GM20431 (cell line): ENCODE measurements around the gene HS3ST6.
"Not testable (repeated sequence)": the region's sequence is repeated elsewhere in the genome, so short reads cannot be mapped to it uniquely, and the experiment has no call there.

Source experiments
- in situ Hi-C: fragments of 300-500 bp; cut with MseI, MboI; formaldehyde crosslinking; loops from one replicate; pipeline ENCODE4 v1.15.0; 2020; ENCODE audit warnings: low sequenced_read_pairs; ENCODE audit not compliant: unreplicated experiment

HS3ST6 gene

GRCh38 chr16:1929578-1930337, 11.5 kb upstream of the HS3ST6 start:
- in situ Hi-C loops = loop anchor here (10.0 kb wide), 1 partner anchor 65 kb away; no protein-coding TSS in a partner anchor

- in situ Hi-C loops = no loop called here
Observed at GRCh38 chr16:1929105-1929504, 10.9 kb upstream of the HS3ST6 start.

GRCh38 chr16:1926271-1926670, 8.1 kb upstream of the HS3ST6 start:
- in situ Hi-C loops = no loop called here

GRCh38 chr16:1924095-1924494, 5.9 kb upstream of the HS3ST6 start:
- in situ Hi-C loops = no loop called here

- in situ Hi-C loops = no loop called here
Observed at GRCh38 chr16:1923299-1924034, 5.3 kb upstream of the HS3ST6 start.

- in situ Hi-C loops = no loop called here
Observed at GRCh38 chr16:1922357-1922756, 4.1 kb upstream of the HS3ST6 start.

- in situ Hi-C loops = no loop called here
Observed at GRCh38 chr16:1920727-1921171, 2.5 kb upstream of the HS3ST6 start.

- in situ Hi-C loops = not testable (repeated sequence)
Observed at GRCh38 chr16:1920122-1920521, 1.9 kb upstream of the HS3ST6 start.

GRCh38 chr16:1919327-1919998, 1.2 kb upstream of the HS3ST6 start:
- in situ Hi-C loops = no loop called here

- in situ Hi-C loops = no loop called here
Observed at GRCh38 chr16:1917665-1918350, 407 bp downstream of the HS3ST6 start.

GRCh38 chr16:1917056-1917664, 1.1 kb downstream of the HS3ST6 start:
- in situ Hi-C loops = no loop called here

GRCh38 chr16:1916640-1916990, 1.6 kb downstream of the HS3ST6 start:
- in situ Hi-C loops = no loop called here

- in situ Hi-C loops = no loop called here
Observed at GRCh38 chr16:1915732-1916639, 2.2 kb downstream of the HS3ST6 start.

- in situ Hi-C loops = no loop called here
Observed at GRCh38 chr16:1914988-1915387, 3.2 kb downstream of the HS3ST6 start.

- in situ Hi-C loops = no loop called here
Observed at GRCh38 chr16:1914084-1914608, 4.1 kb downstream of the HS3ST6 start.

GRCh38 chr16:1913327-1914083, 4.7 kb downstream of the HS3ST6 start:
- in situ Hi-C loops = no loop called here

- in situ Hi-C loops = no loop called here
Observed at GRCh38 chr16:1912215-1912543, 6.0 kb downstream of the HS3ST6 start.
